GM18498 (cell line): ENCODE results near the gene CCDC68.
"Not testable (repeated sequence)": the region's sequence is repeated elsewhere in the genome, so short reads cannot be mapped to it uniquely, and the experiment has no call there.

Experiments
- ATAC-seq: cut with Tn5 transposase; IDR thresholded peaks from one replicate; pipeline ENCODE4 v1.9.1; 2021; ENCODE audit warnings: mild to moderate bottlenecking, moderate library complexity; ENCODE audit not compliant: unreplicated experiment

Gene CCDC68

GRCh38 chr18:54958704-54959625 lies at the start of gene CCDC68:
Gene CCDC68, minus strand, starts transcription at chr18:54959461. Its CDS starts 16,670 bp downstream, at chr18:54942791.
- peak; percentile 54 for ATAC-seq

GRCh38 chr18:55007602-55008001 lies 48.3 kb upstream of the CCDC68 start:
- ATAC-seq: no peak

GRCh38 chr18:55003695-55004094 lies 44.4 kb upstream of the CCDC68 start:
- no peak for ATAC-seq

GRCh38 chr18:55002261-55002660 lies 43.0 kb upstream of the CCDC68 start:
- ATAC-seq: no peak

- ATAC-seq: no peak
These were observed 42.2 kb upstream of the CCDC68 start for GRCh38 chr18:55001394-55002024.

- ATAC-seq: no peak
These were observed 41.3 kb upstream of the CCDC68 start for GRCh38 chr18:55000529-55000928.

- ATAC-seq: no peak
These were observed 39.8 kb upstream of the CCDC68 start for GRCh38 chr18:54999016-54999415.

GRCh38 chr18:54995421-54996143 lies 36.3 kb upstream of the CCDC68 start:
- ATAC-seq: no peak

GRCh38 chr18:54991981-54992380 lies 32.7 kb upstream of the CCDC68 start:
- ATAC-seq: no peak

GRCh38 chr18:54984908-54985307 lies 25.6 kb upstream of the CCDC68 start:
- ATAC-seq: no peak

- no peak for ATAC-seq
These were observed 24.5 kb upstream of the CCDC68 start for GRCh38 chr18:54983791-54984190.

- ATAC-seq: peak; percentile 73
These were observed 23.9 kb upstream of the CCDC68 start for GRCh38 chr18:54983041-54983686.

- ATAC-seq: no peak
These were observed 21.8 kb upstream of the CCDC68 start for GRCh38 chr18:54981076-54981475.

GRCh38 chr18:54975598-54975997 lies 16.3 kb upstream of the CCDC68 start:
- no peak for ATAC-seq

- ATAC-seq: no peak
These were observed 13.8 kb upstream of the CCDC68 start for GRCh38 chr18:54973046-54973445.

- no peak for ATAC-seq
These were observed 9.5 kb upstream of the CCDC68 start for GRCh38 chr18:54968807-54969206.

GRCh38 chr18:54968237-54968636 lies 9.0 kb upstream of the CCDC68 start:
- not testable (repeated sequence) for ATAC-seq

GRCh38 chr18:54967786-54968185 lies 8.5 kb upstream of the CCDC68 start:
- no peak for ATAC-seq

GRCh38 chr18:54964741-54965140 lies 5.5 kb upstream of the CCDC68 start:
- ATAC-seq: no peak

GRCh38 chr18:54962919-54963645 lies 3.8 kb upstream of the CCDC68 start:
- no peak for ATAC-seq
